Measurements from ENCODE around the gene YBEY. TPM values are rescaled to one million over a fixed set of nuclear protein-coding genes. Genes with fewer than 3 reads are reported as not detected.

The YBEY gene
- total and polyA plus RNA-seq, 4 donors = 7.6 to 32.1 (median 15.1) TPM

GRCh38 chr21:46344219-46344915 lies 58.2 kb downstream of the YBEY start:
- no peaks in the 10 kb centered on the region for H3K27me3 ChIP-seq (ENCODE audit: control insufficient read depth in 3 of 3, insufficient read depth in 3 of 3, low read length in 2 of 3)
- ATAC-seq (ENCODE audit: insufficient read depth, low FRiP score) = no peak
- no peak for DNase-seq

DNA sequence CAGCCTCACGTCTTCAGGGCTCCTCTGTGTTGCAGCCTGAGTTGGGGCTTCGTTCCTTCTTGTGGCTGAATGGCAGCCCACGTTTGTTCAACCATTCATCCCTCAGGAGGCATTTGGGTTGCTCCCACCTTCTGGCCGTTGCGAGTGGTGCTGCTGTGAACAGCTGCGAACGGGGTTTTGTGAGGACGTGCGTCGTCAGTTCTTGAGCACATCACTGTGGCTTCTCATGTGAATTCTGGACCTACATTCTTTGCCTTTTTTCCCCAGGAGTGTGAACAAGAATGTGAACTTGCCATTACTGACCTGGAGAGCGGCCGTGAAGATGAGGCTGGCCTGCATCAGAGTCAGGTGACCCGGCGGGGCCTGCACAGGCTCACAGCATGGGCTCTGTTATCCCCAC lies 59.7 kb downstream of the YBEY start:
- Histone ChIP-seq H3K4me1 (ENCODE audit: control insufficient read depth in 5 of 5, insufficient read depth in 5 of 5, low read length in 5 of 5) (no peaks in the 10 kb centered on the region), H3K4me3 (no peak overlapping the region), H3K27ac (ENCODE audit: low read depth in 1 of 2, low read length in 1 of 2) (no peak overlapping the region), H3K9me3 (ENCODE audit: control insufficient read depth in 4 of 4, insufficient read depth in 3 of 4, low read length in 3 of 4) (no peaks in the 10 kb centered on the region), H3K27me3 (ENCODE audit: control insufficient read depth in 3 of 3, insufficient read depth in 3 of 3, low read length in 2 of 3) (no peaks in the 10 kb centered on the region), H3K9ac (ENCODE audit: insufficient read depth in 1 of 2, low read length in 2 of 2) (no peak overlapping the region), H3K36me3 (ENCODE audit: control insufficient read depth in 4 of 4, insufficient read depth in 4 of 4, low read length in 4 of 4) (peaks cover 6 to 39% (median 20%) of the 10 kb centered on the region in 4 donors)
- no peak for DNase-seq
- no peak for ATAC-seq (ENCODE audit: insufficient read depth, low FRiP score)
- no peak for TF ChIP-seq CTCF (IDR thresholded peaks at IDR 0.05; ENCODE audit: control extremely low read depth, extremely low read depth)
- 95 to 97% methylated on average over 14 of the region's 14 CpGs for WGBS, 2 donors

More at GRCh38 chr21:46344219-46344915, 58.2 kb downstream of the YBEY start:
- H3K4me3 ChIP-seq = no peak overlapping the region
- TF ChIP-seq CTCF (IDR thresholded peaks at IDR 0.05; ENCODE audit: control extremely low read depth, extremely low read depth) = no peak
- 97 to 98% methylated on average over 20 of the region's 20 CpGs for WGBS, 2 donors
- no peaks in the 10 kb centered on the region for H3K9me3 ChIP-seq (ENCODE audit: control insufficient read depth in 4 of 4, insufficient read depth in 3 of 4, low read length in 3 of 4)
- no peaks in the 10 kb centered on the region for H3K4me1 ChIP-seq (ENCODE audit: control insufficient read depth in 5 of 5, insufficient read depth in 5 of 5, low read length in 5 of 5)
- no peak overlapping the region for H3K9ac ChIP-seq (ENCODE audit: insufficient read depth in 1 of 2, low read length in 2 of 2)
- no peak overlapping the region for H3K27ac ChIP-seq (ENCODE audit: low read depth in 1 of 2, low read length in 1 of 2)
- peaks cover 4 to 33% (median 21%) of the 10 kb centered on the region in 4 donors for H3K36me3 ChIP-seq (ENCODE audit: control insufficient read depth in 4 of 4, insufficient read depth in 4 of 4, low read length in 4 of 4)

- Histone ChIP-seq H3K27me3 (ENCODE audit: control insufficient read depth in 3 of 3, insufficient read depth in 3 of 3, low read length in 2 of 3) (no peaks in the 10 kb centered on the region), H3K36me3 (ENCODE audit: control insufficient read depth in 4 of 4, insufficient read depth in 4 of 4, low read length in 4 of 4) (peaks cover 6 to 42% (median 23%) of the 10 kb centered on the region in 4 donors), H3K4me1 (ENCODE audit: control insufficient read depth in 5 of 5, insufficient read depth in 5 of 5, low read length in 5 of 5) (no peaks in the 10 kb centered on the region), H3K27ac (ENCODE audit: low read depth in 1 of 2, low read length in 1 of 2) (no peak overlapping the region), H3K9me3 (ENCODE audit: control insufficient read depth in 4 of 4, insufficient read depth in 3 of 4, low read length in 3 of 4) (no peaks in the 10 kb centered on the region), H3K9ac (ENCODE audit: insufficient read depth in 1 of 2, low read length in 2 of 2) (no peak overlapping the region), H3K4me3 (no peak overlapping the region)
- WGBS, 2 donors = 95 to 97% methylated on average over 30 to 34 of the region's 34 CpGs
- no peak for DNase-seq
- ATAC-seq (ENCODE audit: insufficient read depth, low FRiP score) = no peak
- TF ChIP-seq CTCF (IDR thresholded peaks at IDR 0.05; ENCODE audit: control extremely low read depth, extremely low read depth) = no peak
Measured at GRCh38 chr21:46346296-46347202, 60.4 kb downstream of the YBEY start.

Data from lung (tissue), 12 donors.